Hair follicular keratinocyte (primary cell): ENCODE data around the gene TMOD1. TPM values are rescaled to one million over a fixed set of nuclear protein-coding genes. Genes with fewer than 3 reads are reported as not detected.

ENCODE experiments used
- total RNA-seq: library from RNA; depleted of rRNA; stranded (reverse); fragments of >200 nt; gene quantifications from 2 replicates; pipeline ENCODE4 v1.2.3, GENCODE V29; 2015

TMOD1 gene
- not detected in 2 replicates for total RNA-seq

GRCh38 chr9:97501177-97501971 lies at the start of gene TMOD1:
Gene TMOD1, plus strand, starts transcription at chr9:97501666. Its CDS starts 22,523 bp downstream, at chr9:97524189.

GRCh38 chr9:97632985-97633858 lies 131.8 kb downstream of the TMOD1 start, which contains the start of the genes NCBP1 and TSTD2:
Gene NCBP1, plus strand, starts transcription at chr9:97633821. Its CDS starts 61 bp downstream, at chr9:97633882.
Gene TSTD2, minus strand, starts transcription at chr9:97633368. Its CDS starts 5,806 bp downstream, at chr9:97627562.

Other genes starting within 250 kb of the TMOD1 start
- gene CCDC180, start 194.0 kb upstream of the TMOD1 start, total RNA-seq = 0.39 and 1.8 TPM in 2 replicates
- 3.0 and 4.6 TPM in 2 replicates for gene TDRD7, start 89.6 kb upstream of the TMOD1 start, total RNA-seq
- 5.8 and 9.3 TPM in 2 replicates for gene TSTD2, start 131.7 kb downstream of the TMOD1 start, total RNA-seq
- gene NCBP1, start 132.2 kb downstream of the TMOD1 start, total RNA-seq = 27.1 and 29.8 TPM in 2 replicates
- gene XPA, start 195.7 kb downstream of the TMOD1 start, total RNA-seq = 2.8 and 4.5 TPM in 2 replicates